ENCODE data around the gene FTCDNL1. TPM values are rescaled to one million over a fixed set of nuclear protein-coding genes. Genes with fewer than 3 reads are reported as not detected.

FTCDNL1 gene
- total and polyA plus RNA-seq, 4 donors: 2.1 to 5.3 (median 4.1) TPM

Small RNAs within 50 kb of the gene (small RNA-seq; reads per million reads assigned to genes)
- not detected for gene AC108032.1
- not detected for gene RN7SL717P

Other genes with a start within 250 kb of the FTCDNL1 start
- 1 to 10 TPM; 6.3 to 9.1 TPM for gene C2orf69, start 60.1 kb upstream of the FTCDNL1 start, total RNA-seq
- gene C2orf69, start 60.1 kb upstream of the FTCDNL1 start, polyA plus RNA-seq: 1 to 10 TPM; 4.3 to 6.1 TPM
- gene TYW5, start 104.3 kb upstream of the FTCDNL1 start, total RNA-seq: 1 to 10 TPM; 6.3 to 6.8 TPM
- gene TYW5, start 104.3 kb upstream of the FTCDNL1 start, polyA plus RNA-seq: 1 to 10 TPM; 2.0 to 3.4 TPM
- gene MAIP1, start 104.4 kb upstream of the FTCDNL1 start, total RNA-seq: 10 to 100 TPM; 23.0 to 23.8 TPM
- gene MAIP1, start 104.4 kb upstream of the FTCDNL1 start, polyA plus RNA-seq: 10 to 100 TPM; 33.4 to 40.2 TPM

Data from liver (tissue), 5 donors.